ENCODE data around the gene MLANA. TPM values are rescaled to one million over a fixed set of nuclear protein-coding genes. Genes with fewer than 3 reads are reported as not detected.

The MLANA gene
- total and polyA plus RNA-seq, 2 donors (not counting 1 experiment from before 2014, with no cell fraction given): not detected

- no peaks in the 10 kb centered on the region for H4K20me1 ChIP-seq (ENCODE audit: control insufficient read depth, extremely low read depth, insufficient read depth, low read length)
- no peaks in the 10 kb centered on the region for H3K79me2 ChIP-seq (ENCODE audit: control insufficient read depth, insufficient read depth, low read length)
- H3K9me3 ChIP-seq (ENCODE audit: control insufficient read depth, insufficient read depth, low read depth, low read length): no peaks in the 10 kb centered on the region
- H3K27ac ChIP-seq (ENCODE audit: insufficient read depth, low read length): no peak overlapping the region
- no peak for DNase-seq (ENCODE audit: low read depth in 2 of 2)
- no peak overlapping the region for H3K4me2 ChIP-seq (ENCODE audit: extremely low read depth, insufficient read depth, low read length)
- H3K27me3 ChIP-seq (ENCODE audit: control insufficient read depth, insufficient read depth, low read length): no peaks in the 10 kb centered on the region
- H2AFZ ChIP-seq (ENCODE audit: low read length): no peak overlapping the region
- no peak for TF ChIP-seq EZH2 (IDR thresholded peaks at IDR 0.05; ENCODE audit: low read length, missing control alignments)
- no peak for TF ChIP-seq CTCF (conservative IDR thresholded peaks at IDR 0.05 in 1 of 2, IDR thresholded peaks at IDR 0.05 in 1 of 2; ENCODE audit: low read depth in 1 of 2, low read length in 2 of 2)
- no peaks in the 10 kb centered on the region for H3K36me3 ChIP-seq (ENCODE audit: control insufficient read depth, insufficient read depth, low read length)
- H3K4me1 ChIP-seq (ENCODE audit: control insufficient read depth, extremely low read depth, insufficient read depth, low read length): no peaks in the 10 kb centered on the region
- H3K9ac ChIP-seq (ENCODE audit: insufficient read depth, low read length): no peak overlapping the region
- H3K4me3 ChIP-seq (replicated peaks in 1 of 4; ENCODE audit: control extremely low read depth in 1 of 4, insufficient read depth in 1 of 4, low read depth in 3 of 4, low read length in 4 of 4): no peak overlapping the region
Measured at GRCh38 chr9:5863092-5863746, 27.5 kb upstream of the MLANA start.

- H3K27me3 ChIP-seq (ENCODE audit: control insufficient read depth, insufficient read depth, low read length): no peaks in the 10 kb centered on the region
- no peak overlapping the region for H2AFZ ChIP-seq (ENCODE audit: low read length)
- H3K4me1 ChIP-seq (ENCODE audit: control insufficient read depth, extremely low read depth, insufficient read depth, low read length): no peaks in the 10 kb centered on the region
- H3K36me3 ChIP-seq (ENCODE audit: control insufficient read depth, insufficient read depth, low read length): no peaks in the 10 kb centered on the region
- no peak overlapping the region for H3K27ac ChIP-seq (ENCODE audit: insufficient read depth, low read length)
- no peak overlapping the region for H3K4me2 ChIP-seq (ENCODE audit: extremely low read depth, insufficient read depth, low read length)
- H3K4me3 ChIP-seq (replicated peaks in 1 of 4; ENCODE audit: control extremely low read depth in 1 of 4, insufficient read depth in 1 of 4, low read depth in 3 of 4, low read length in 4 of 4): no peak overlapping the region
- no peaks in the 10 kb centered on the region for H3K9me3 ChIP-seq (ENCODE audit: control insufficient read depth, insufficient read depth, low read depth, low read length)
- TF ChIP-seq CTCF (conservative IDR thresholded peaks at IDR 0.05 in 1 of 2, IDR thresholded peaks at IDR 0.05 in 1 of 2; ENCODE audit: low read depth in 1 of 2, low read length in 2 of 2): no peak
- no peak for TF ChIP-seq EZH2 (IDR thresholded peaks at IDR 0.05; ENCODE audit: low read length, missing control alignments)
- H3K9ac ChIP-seq (ENCODE audit: insufficient read depth, low read length): no peak overlapping the region
- H4K20me1 ChIP-seq (ENCODE audit: control insufficient read depth, extremely low read depth, insufficient read depth, low read length): no peaks in the 10 kb centered on the region
- no peaks in the 10 kb centered on the region for H3K79me2 ChIP-seq (ENCODE audit: control insufficient read depth, insufficient read depth, low read length)
- DNase-seq (ENCODE audit: low read depth in 2 of 2): no peak
Measured at GRCh38 chr9:5864446-5864845, 26.2 kb upstream of the MLANA start.

GRCh38 chr9:5866272-5866671 lies 24.4 kb upstream of the MLANA start:
- no peaks in the 10 kb centered on the region for H3K36me3 ChIP-seq (ENCODE audit: control insufficient read depth, insufficient read depth, low read length)
- H3K79me2 ChIP-seq (ENCODE audit: control insufficient read depth, insufficient read depth, low read length): no peaks in the 10 kb centered on the region
- no peaks in the 10 kb centered on the region for H3K9me3 ChIP-seq (ENCODE audit: control insufficient read depth, insufficient read depth, low read depth, low read length)
- no peaks in the 10 kb centered on the region for H3K4me1 ChIP-seq (ENCODE audit: control insufficient read depth, extremely low read depth, insufficient read depth, low read length)
- no peak for DNase-seq (ENCODE audit: low read depth in 2 of 2)
- H3K27ac ChIP-seq (ENCODE audit: insufficient read depth, low read length): no peak overlapping the region
- no peak overlapping the region for H3K4me3 ChIP-seq (replicated peaks in 1 of 4; ENCODE audit: control extremely low read depth in 1 of 4, insufficient read depth in 1 of 4, low read depth in 3 of 4, low read length in 4 of 4)
- H4K20me1 ChIP-seq (ENCODE audit: control insufficient read depth, extremely low read depth, insufficient read depth, low read length): no peaks in the 10 kb centered on the region
- H3K27me3 ChIP-seq (ENCODE audit: control insufficient read depth, insufficient read depth, low read length): no peaks in the 10 kb centered on the region
- no peak overlapping the region for H3K9ac ChIP-seq (ENCODE audit: insufficient read depth, low read length)
- TF ChIP-seq CTCF (conservative IDR thresholded peaks at IDR 0.05 in 1 of 2, IDR thresholded peaks at IDR 0.05 in 1 of 2; ENCODE audit: low read depth in 1 of 2, low read length in 2 of 2) (no peak), EZH2 (IDR thresholded peaks at IDR 0.05; ENCODE audit: low read length, missing control alignments) (no peak)
- H2AFZ ChIP-seq (ENCODE audit: low read length): no peak overlapping the region
- H3K4me2 ChIP-seq (ENCODE audit: extremely low read depth, insufficient read depth, low read length): no peak overlapping the region

Measured in fibroblast of lung (primary cell).